Muscle of leg (tissue), 11 donors: ENCODE results near the gene STARD13. TPM values are rescaled to one million over a fixed set of nuclear protein-coding genes. Genes with fewer than 3 reads are reported as not detected.
A peak's percentile ranks its signal among the peaks of the same experiment; 100 is the strongest.

ENCODE experiments used
- DNase-seq: peaks from one replicate; pipeline ENCODE4 v3.0.0; 2013
- H3K27ac ChIP-seq: one replicate; pipeline ENCODE4 v1.5.1; 2013; ENCODE audit warnings: mild to moderate bottlenecking, low read length, control low read depth
- H3K27me3 ChIP-seq: one replicate; pipeline ENCODE4 v1.6.1; 2013; ENCODE audit warnings: low read length; ENCODE audit not compliant: control insufficient read depth, insufficient read depth
- H3K36me3 ChIP-seq: one replicate; pipeline ENCODE4 v1.6.1; 2013; ENCODE audit warnings: low read length; ENCODE audit not compliant: control insufficient read depth, insufficient read depth
- H3K4me1 ChIP-seq: one replicate; pipeline ENCODE4 v1.6.1; 2013; ENCODE audit warnings: low read length; ENCODE audit not compliant: control insufficient read depth, insufficient read depth
- H3K4me3 ChIP-seq: one replicate; pipeline ENCODE4 v1.5.1; 2013; ENCODE audit warnings: low read length, control low read depth
- H3K9me3 ChIP-seq: replicated peaks from 2 replicates; pipeline ENCODE4 v1.6.1; 2013; ENCODE audit warnings: low read depth, low read length; ENCODE audit not compliant: control insufficient read depth
- WGBS: methylation state at CpG from one replicate; pipeline ENCODE4 v1.1.5; 2013; ENCODE audit warnings: missing lambda C conversion rate; ENCODE audit not compliant: insufficient coverage; 5-methylcytosine and 5-hydroxymethylcytosine counted together
- polyA plus RNA-seq, 8 donors: library from polyadenylated mRNA; unstranded; fragments of 120-200 nt; gene quantifications; one replicate each; pipeline versions ENCODE4 v1.2.1 to v1.2.3, GENCODE V29; 2013; ENCODE audit warnings: inconsistent platforms in 1 of 8, low replicate concordance in 1 of 8; ENCODE audit not compliant: insufficient read length in 8 of 8, insufficient read depth in 1 of 8
- total RNA-seq: library from RNA; stranded (reverse); fragments of 120-200 nt; gene quantifications from one replicate; pipeline ENCODE4 v1.2.4, GENCODE V29; 2013

Gene STARD13
- total and polyA plus RNA-seq, 9 donors, result 15.7 to 28.1 (median 21.8) TPM

DNA sequence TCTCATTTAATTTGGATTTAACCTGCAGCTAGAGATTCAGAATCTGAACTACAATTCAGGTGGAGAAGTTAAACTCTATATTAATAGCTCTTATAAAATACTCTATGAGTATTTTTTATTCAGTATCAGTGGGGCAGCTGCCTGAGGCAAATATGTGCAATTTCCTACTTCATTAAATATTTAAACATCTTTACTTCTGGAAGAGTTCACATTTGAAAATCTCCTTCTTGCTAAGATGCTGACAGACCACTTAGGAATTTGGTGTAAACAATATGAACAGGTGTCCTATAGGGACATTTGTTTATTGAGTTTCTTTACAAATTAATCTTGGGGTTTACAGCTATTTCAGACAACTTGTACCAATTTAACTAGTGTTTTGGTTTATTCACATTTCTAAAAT lies 20.4 kb downstream of the STARD13 start:
- no peak overlapping the region for H3K4me3 ChIP-seq
- DNase-seq, result no peak
- no peak overlapping the region for H3K27ac ChIP-seq
- peaks cover 2% of the 10 kb centered on the region for H3K36me3 ChIP-seq
- no peaks in the 10 kb centered on the region for H3K27me3 ChIP-seq
- peaks cover 31% of the 10 kb centered on the region for H3K4me1 ChIP-seq
- no peaks in the 10 kb centered on the region for H3K9me3 ChIP-seq

DNA sequence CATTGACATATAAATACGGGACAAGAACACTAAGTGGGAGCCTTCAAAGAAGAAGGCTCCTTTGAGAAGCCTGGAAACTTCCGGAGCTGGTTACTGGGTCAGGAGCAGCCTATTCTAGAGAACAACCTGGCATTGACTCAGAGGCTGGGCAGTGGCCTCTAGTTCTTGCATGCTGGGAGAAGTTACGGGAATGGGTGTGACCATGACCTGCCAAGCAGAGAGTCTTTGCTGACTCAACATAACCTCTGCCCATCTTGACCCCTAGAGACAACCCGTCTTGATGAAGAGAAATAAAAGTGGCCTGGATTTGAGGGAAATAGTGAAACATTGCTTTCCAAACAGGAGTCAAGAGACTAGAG lies 21.0 kb downstream of the STARD13 start:
- WGBS, result 89% methylated on average over 2 of the region's 4 CpGs
- Histone ChIP-seq H3K36me3 (peaks cover 2% of the 10 kb centered on the region), H3K27me3 (no peaks in the 10 kb centered on the region), H3K9me3 (no peaks in the 10 kb centered on the region), H3K4me1 (peaks cover 33% of the 10 kb centered on the region), H3K27ac (no peak overlapping the region), H3K4me3 (no peak overlapping the region)
- DNase-seq, result no peak

DNA sequence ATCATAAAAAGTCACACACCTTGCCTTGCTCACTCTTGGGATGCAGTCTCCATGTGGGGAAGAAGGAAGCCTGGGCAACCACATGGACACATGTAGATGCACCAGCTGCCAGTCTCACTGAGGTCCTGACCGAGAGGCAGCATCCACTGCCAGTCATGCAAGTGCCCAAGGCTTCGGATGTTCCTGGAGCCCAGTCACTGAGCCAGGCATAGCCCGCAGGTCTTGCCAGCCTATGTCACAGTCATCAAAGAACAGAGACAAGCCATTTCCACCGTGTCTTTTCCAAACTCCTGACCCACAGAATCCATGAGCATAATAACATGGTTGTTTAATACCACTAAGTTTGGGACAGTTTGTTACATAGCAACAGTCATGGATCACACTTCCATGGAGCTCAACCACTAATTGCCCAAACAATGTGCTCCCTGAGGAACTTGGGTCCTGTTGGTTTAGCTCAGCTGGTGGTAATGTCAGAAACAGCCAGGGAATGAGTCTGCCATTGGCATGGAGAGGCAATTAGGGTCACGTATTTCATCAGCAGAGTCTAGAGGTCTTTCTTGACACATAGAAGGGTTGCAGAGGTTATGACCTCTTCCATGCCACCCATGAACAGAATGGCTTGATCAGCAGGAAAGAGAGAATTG lies 21.5 kb downstream of the STARD13 start:
- H3K27ac ChIP-seq, result peak overlapping the region; percentile 65
- no peaks in the 10 kb centered on the region for H3K27me3 ChIP-seq
- H3K4me3 ChIP-seq, result no peak overlapping the region
- DNase-seq, result peak; percentile 42
- no peaks in the 10 kb centered on the region for H3K9me3 ChIP-seq
- H3K36me3 ChIP-seq, result no peaks in the 10 kb centered on the region
- peaks cover 33% of the 10 kb centered on the region for H3K4me1 ChIP-seq
- WGBS, result 90% methylated on average over 2 of the region's 5 CpGs

DNA sequence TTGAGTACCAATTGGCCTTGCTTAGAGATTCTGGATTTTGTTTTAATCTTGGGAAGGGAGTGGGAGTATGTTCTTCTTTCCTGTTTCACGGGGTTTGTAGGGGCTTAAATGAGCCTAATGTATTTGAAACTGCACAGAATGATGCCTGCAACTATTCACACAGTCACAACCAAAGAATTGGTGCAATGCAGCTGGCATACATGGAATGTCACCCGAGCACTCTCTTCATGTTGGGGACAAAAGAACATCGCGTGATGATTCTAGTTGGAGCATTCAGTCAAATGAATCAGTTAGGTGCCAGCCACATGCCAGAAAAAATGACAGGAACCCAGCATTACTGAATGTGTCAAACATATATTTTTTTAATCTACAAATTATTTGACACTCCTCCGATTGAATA lies 22.1 kb downstream of the STARD13 start:
- H3K4me1 ChIP-seq, result peaks cover 33% of the 10 kb centered on the region
- peak overlapping the region; percentile 47 for H3K27ac ChIP-seq

DNA sequence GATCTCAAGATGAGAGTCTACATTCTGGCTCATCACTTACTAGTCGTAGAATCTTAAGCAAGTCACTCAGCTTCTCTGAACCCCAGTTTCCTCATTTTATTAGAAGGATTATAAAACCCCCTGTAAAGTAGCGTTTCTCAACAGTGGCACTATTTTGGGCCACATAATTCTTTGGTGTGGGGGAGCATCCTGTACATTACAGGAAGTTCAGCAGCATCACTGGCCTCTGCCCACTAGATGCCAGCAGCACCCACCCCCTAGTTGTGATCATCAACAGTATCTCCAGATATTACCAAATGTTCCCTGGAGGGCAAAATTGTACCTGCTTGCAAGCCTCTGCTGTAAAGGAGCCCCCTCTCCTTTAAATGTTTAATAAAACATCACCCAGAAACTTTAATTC lies 22.6 kb downstream of the STARD13 start:
- Histone ChIP-seq H3K4me3 (no peak overlapping the region), H3K4me1 (peaks cover 33% of the 10 kb centered on the region), H3K27me3 (no peaks in the 10 kb centered on the region), H3K36me3 (no peaks in the 10 kb centered on the region), H3K27ac (peak overlapping the region; percentile 47), H3K9me3 (no peaks in the 10 kb centered on the region)
- WGBS, result 100% methylated on average over 1 of the region's 2 CpGs
- no peak for DNase-seq

More for the DNA sequence above, 22.1 kb downstream of the STARD13 start:
- WGBS, result no CpG with 5 or more reads among the region's 5 CpGs
- Histone ChIP-seq H3K9me3 (no peaks in the 10 kb centered on the region), H3K27me3 (no peaks in the 10 kb centered on the region), H3K36me3 (no peaks in the 10 kb centered on the region), H3K4me3 (no peak overlapping the region)
- DNase-seq, result no peak

DNA sequence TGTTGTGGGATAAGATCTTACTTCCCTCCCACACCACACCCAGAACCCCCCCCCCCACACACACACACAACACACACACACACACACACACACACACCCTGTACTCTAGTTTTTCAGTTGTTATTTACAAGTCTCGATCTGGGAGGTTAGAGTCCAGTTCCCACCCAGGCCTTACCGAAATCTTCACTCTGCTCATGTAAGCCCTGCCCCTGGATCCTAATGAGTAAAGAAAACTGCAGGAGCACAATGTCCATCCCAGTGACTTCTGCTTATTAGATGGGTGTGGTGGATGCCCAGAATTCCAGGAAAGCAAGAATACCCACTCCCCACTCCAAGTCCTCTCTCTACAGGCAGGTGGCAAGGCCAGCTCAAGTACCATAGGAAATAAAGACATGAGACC lies 23.0 kb downstream of the STARD13 start:
- Histone ChIP-seq H3K27ac (peak overlapping the region; percentile 43), H3K4me3 (no peak overlapping the region), H3K4me1 (peaks cover 33% of the 10 kb centered on the region), H3K27me3 (no peaks in the 10 kb centered on the region), H3K9me3 (no peaks in the 10 kb centered on the region), H3K36me3 (no peaks in the 10 kb centered on the region)
- no peak for DNase-seq
- WGBS, result no CpG with 5 or more reads among the region's 2 CpGs

DNA sequence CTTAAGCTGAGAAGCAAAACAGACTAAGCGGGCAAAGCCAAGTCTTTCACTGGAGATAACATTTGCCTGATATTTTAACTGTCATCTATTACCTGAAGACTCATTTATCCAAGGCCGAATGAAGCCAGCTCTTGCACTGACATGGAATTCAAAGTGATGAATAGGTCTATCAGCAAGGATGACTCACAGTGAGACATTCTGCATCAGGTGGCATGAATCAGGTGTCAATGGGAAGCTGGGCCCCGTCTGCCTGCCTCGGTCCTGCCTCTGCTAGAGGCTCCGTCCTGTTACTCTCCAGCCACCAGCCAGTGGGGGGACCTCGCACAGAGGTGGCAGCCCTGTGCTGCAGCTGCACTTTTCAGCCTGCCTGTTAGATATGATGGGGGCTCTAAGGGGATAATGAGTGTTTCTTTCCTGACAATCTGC lies 23.5 kb downstream of the STARD13 start:
- 56% methylated on average over 4 of the region's 6 CpGs for WGBS
- DNase-seq, result no peak
- peak overlapping the region; percentile 49 for H3K27ac ChIP-seq

DNA sequence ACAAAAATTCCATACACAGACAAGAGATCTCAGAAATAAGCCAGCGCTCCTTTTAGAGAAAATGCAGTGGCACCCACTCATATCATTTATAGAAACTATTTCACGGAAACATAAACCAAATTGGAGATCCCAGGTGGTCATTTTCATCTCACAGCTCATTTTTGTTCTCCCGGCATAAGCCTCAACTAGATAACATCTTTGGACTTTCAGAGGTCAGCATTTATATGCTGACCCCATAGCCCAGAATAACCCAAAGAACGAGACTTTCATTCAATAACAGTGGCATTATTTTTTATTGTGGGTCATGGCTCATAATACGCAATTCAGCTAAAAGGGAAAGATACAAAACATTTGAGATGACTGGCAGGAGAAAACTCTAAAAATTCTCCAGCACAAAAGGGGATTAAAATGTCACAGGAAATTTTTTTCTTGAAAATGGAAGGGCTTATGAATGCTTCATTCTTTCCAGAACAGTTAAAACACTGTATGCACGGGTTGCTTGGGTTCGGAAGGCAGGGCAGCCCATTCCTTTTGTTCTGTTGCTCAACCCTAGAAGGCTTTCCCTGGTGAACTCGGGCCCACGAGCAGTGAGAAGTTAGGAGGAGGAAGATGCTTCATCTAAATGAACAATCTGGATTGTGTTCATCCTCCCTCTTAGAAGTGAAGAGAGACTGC lies 24.0 kb downstream of the STARD13 start:
- 75% methylated on average over 2 of the region's 9 CpGs for WGBS
- Histone ChIP-seq H3K4me3 (no peak overlapping the region), H3K36me3 (no peaks in the 10 kb centered on the region), H3K4me1 (peaks cover 35% of the 10 kb centered on the region), H3K9me3 (no peaks in the 10 kb centered on the region), H3K27ac (peak overlapping the region; percentile 49), H3K27me3 (no peaks in the 10 kb centered on the region)
- no peak for DNase-seq

More for the DNA sequence above, 23.5 kb downstream of the STARD13 start:
- no peaks in the 10 kb centered on the region for H3K9me3 ChIP-seq
- no peak overlapping the region for H3K4me3 ChIP-seq
- peaks cover 35% of the 10 kb centered on the region for H3K4me1 ChIP-seq
- no peaks in the 10 kb centered on the region for H3K27me3 ChIP-seq
- H3K36me3 ChIP-seq, result no peaks in the 10 kb centered on the region

DNA sequence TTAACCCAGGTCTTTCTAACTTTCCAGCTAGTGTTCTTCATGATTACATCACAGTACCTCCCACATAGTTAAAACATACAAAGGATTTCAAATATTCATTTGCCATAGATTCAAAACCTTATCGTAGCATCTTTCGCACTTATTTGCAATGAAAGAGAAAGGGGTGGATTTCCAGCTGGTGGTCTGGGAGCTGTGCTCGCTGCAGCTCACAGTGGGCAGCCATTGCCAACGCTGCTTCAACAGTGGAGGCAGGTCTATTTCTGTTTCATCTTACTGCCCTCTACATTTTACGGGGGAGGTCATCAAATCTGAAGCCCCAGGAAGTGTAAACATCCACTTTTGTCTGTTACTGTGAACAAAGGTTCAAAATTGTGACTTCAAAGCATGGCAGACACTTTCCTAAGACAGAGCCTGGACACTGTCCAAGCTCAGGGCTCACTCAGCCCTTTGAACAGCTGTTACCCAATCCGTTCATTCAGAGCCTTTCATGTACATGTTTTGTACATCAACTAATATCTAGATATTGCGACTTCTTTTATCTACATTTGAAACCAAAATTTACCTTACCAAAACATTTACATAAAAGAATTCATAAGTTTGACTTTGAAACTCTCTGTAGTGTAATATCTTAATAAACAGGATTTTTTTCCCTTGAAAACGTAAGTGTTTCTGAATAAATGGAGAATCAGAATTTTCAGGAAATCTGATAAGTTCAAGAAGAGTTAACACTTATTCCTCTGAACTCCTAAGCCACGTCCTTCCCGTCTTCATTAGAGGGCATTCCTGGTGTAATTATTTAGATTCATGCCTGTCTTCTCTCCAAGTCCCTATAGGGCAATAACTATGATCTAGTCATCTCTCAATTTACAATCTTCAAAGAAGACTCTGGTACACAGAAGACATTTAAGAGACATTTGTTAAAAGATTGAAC lies 25.1 kb downstream of the STARD13 start:
- peak; percentile 64 for DNase-seq
- Histone ChIP-seq H3K4me1 (peaks cover 35% of the 10 kb centered on the region), H3K9me3 (no peaks in the 10 kb centered on the region), H3K27ac (peak overlapping the region; percentile 60), H3K27me3 (no peaks in the 10 kb centered on the region), H3K4me3 (no peak overlapping the region), H3K36me3 (no peaks in the 10 kb centered on the region)
- 69% methylated on average over 3 of the region's 10 CpGs for whole genome bisulfite sequencing

DNA sequence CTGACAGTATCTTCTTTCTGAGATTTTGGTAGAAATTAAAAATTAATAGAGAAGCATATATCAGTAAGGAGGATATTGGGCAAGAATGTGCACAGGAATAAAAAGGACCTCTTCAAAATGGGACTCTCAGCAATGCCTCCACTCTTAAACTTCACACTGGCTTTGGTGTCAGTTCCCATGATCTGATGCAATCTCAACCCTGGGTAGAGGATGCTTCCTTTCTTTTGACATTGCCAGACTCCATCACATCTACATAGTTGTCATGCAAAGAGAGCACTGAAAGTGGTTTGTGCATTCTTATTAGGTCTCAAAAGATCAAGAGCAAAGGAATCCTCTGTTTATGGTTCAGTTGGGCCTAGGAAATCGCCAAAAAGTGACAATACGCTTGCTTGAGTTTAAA lies 26.3 kb downstream of the STARD13 start:
- no peaks in the 10 kb centered on the region for H3K9me3 ChIP-seq
- H3K36me3 ChIP-seq, result no peaks in the 10 kb centered on the region
- H3K4me3 ChIP-seq, result no peak overlapping the region
- no peak overlapping the region for H3K27ac ChIP-seq
- no peaks in the 10 kb centered on the region for H3K27me3 ChIP-seq
- peaks cover 28% of the 10 kb centered on the region for H3K4me1 ChIP-seq
- DNase-seq, result no peak
- 100% methylated on average over 1 of the region's 2 CpGs for WGBS
